PFSK-1 (cell line): Measurements from ENCODE around the gene CIAO2B.

Experiments used
- POLR2AphosphoS5 ChIP-seq: IDR thresholded peaks from 2 replicates; pipeline ENCODE4 v1.6.1; 2012; ENCODE audit warnings: low read depth, mild to moderate bottlenecking, control low read depth, low read length, moderate library complexity
- SIN3A ChIP-seq: IDR thresholded peaks from 2 replicates; pipeline ENCODE4 v1.6.1; 2012; ENCODE audit warnings: mild to moderate bottlenecking, low read length, moderate library complexity, borderline replicate concordance; ENCODE audit not compliant: insufficient read depth
- TAF1 ChIP-seq: IDR thresholded peaks from 2 replicates; pipeline ENCODE4 v1.6.1; 2012; ENCODE audit warnings: low read length, control low read depth, borderline replicate concordance; ENCODE audit not compliant: insufficient read depth

- TF ChIP-seq TAF1 (no peak), SIN3A (no peak), POLR2AphosphoS5 (no peak)
Observed at GRCh38 chr16:66936462-66936861, 2.3 kb upstream of the CIAO2B start.
